ENCODE data around the gene IFT20.

- no peak for TF ChIP-seq CTCF (IDR thresholded peaks at IDR 0.05)
- no peak for TF ChIP-seq POLR2A (IDR thresholded peaks at IDR 0.05)
- no peak for TF ChIP-seq EP300 (IDR thresholded peaks at IDR 0.05)
Measured at GRCh38 chr17:28293994-28294393, 41.3 kb downstream of the IFT20 start.
